ENCODE measurements around the gene G2E3. TPM values are rescaled to one million over a fixed set of nuclear protein-coding genes. Genes with fewer than 3 reads are reported as not detected.

The G2E3 gene, protein sequence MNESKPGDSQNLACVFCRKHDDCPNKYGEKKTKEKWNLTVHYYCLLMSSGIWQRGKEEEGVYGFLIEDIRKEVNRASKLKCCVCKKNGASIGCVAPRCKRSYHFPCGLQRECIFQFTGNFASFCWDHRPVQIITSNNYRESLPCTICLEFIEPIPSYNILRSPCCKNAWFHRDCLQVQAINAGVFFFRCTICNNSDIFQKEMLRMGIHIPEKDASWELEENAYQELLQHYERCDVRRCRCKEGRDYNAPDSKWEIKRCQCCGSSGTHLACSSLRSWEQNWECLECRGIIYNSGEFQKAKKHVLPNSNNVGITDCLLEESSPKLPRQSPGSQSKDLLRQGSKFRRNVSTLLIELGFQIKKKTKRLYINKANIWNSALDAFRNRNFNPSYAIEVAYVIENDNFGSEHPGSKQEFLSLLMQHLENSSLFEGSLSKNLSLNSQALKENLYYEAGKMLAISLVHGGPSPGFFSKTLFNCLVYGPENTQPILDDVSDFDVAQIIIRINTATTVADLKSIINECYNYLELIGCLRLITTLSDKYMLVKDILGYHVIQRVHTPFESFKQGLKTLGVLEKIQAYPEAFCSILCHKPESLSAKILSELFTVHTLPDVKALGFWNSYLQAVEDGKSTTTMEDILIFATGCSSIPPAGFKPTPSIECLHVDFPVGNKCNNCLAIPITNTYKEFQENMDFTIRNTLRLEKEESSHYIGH
- 95.4 and 135 TPM in 2 replicates for total RNA-seq (ENCODE audit: low replicate concordance)

DNA sequence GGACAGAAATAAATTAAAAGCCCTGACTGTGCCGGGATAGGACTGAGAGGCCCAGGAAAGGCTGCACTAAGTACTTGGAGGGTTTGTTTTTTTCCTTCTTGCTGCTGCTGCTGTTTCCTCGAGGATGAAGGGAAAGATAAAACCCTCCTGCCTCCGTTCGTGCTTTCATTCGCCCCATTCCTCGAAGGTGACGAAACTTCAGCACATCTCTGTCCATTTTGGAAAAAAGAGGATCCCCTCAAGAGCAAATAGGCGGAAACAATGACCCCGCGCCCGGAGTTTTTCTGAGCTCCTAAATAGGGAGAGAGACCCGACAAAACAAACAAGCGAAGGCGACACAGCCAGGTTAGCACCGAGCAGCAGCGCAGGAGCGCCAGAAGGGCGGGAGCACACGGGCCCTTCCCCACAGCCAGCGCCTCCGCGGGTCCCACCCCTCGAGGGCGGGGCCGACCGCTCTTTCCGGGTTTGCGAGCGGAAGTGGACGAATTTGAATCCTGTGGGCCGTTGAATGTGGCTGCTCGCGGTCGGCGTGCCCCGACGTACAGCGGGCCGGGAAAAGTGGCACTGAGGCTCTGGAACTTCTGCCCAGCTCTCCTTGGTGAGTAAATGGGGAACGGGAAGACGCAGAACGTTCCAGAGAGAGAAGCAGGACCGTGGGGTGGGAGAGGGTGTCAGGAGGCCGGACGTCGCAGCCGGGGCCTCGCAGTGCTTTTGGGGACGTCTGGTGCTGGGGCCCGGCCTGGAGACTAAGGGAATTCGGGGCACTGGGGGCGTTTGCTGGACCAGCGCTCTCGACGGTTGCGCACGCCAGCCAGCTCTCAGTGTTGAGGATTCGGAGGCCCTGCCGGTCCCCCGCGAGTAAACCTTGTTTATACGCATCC lies at the start of gene G2E3:
G2E3 (plus strand) TSS at position 484 of the 881 bp plus-strand sequence. CDS start 21,922 bp downstream, outside the sequence.
- Histone ChIP-seq H3K4me3 (peak within 1 kb of the TSS; percentile 98), H3K79me2 (ENCODE audit: low read depth) (peaks cover 50% of the 10 kb centered on the region), H3K4me2 (peak within 1 kb of the TSS; percentile 94), H3K4me1 (peaks cover 15% of the 10 kb centered on the region), H3K27me3 (no peaks in the 10 kb centered on the region), H3K9ac (peak within 1 kb of the TSS; percentile 61), H2AFZ (replicated peaks) (peak within 1 kb of the TSS; percentile 90), H3F3A (ENCODE audit: low read depth) (peaks cover 17% of the 10 kb centered on the region), H3K27ac (peak within 1 kb of the TSS; percentile 53), H4K20me1 (ENCODE audit: low read depth) (peaks cover 35% of the 10 kb centered on the region), H3K36me3 (peaks cover 2% of the 10 kb centered on the region), H3K9me3 (ENCODE audit: low read depth) (no peaks in the 10 kb centered on the region)
- Mint-ChIP-seq H3K4me1 (peaks cover 19% of the 10 kb centered on the region), H3K9me3 (peaks cover 12% of the 10 kb centered on the region), H3K4me3 (peak within 1 kb of the TSS; percentile 100), H3K27me3 (ENCODE audit: insufficient read depth, low read depth) (peaks cover 2% of the 10 kb centered on the region), H3K36me3 (peaks cover 23% of the 10 kb centered on the region), H3K27ac (peak within 1 kb of the TSS; percentile 98)
- DNase-seq (ENCODE audit: low spot score) = peak; percentile 92
- no peak for TF ChIP-seq EZH2phosphoT487 (IDR thresholded peaks at IDR 0.05)
- TF ChIP-seq, protein P1, sequence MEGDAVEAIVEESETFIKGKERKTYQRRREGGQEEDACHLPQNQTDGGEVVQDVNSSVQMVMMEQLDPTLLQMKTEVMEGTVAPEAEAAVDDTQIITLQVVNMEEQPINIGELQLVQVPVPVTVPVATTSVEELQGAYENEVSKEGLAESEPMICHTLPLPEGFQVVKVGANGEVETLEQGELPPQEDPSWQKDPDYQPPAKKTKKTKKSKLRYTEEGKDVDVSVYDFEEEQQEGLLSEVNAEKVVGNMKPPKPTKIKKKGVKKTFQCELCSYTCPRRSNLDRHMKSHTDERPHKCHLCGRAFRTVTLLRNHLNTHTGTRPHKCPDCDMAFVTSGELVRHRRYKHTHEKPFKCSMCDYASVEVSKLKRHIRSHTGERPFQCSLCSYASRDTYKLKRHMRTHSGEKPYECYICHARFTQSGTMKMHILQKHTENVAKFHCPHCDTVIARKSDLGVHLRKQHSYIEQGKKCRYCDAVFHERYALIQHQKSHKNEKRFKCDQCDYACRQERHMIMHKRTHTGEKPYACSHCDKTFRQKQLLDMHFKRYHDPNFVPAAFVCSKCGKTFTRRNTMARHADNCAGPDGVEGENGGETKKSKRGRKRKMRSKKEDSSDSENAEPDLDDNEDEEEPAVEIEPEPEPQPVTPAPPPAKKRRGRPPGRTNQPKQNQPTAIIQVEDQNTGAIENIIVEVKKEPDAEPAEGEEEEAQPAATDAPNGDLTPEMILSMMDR (IDR thresholded peaks at IDR 0.05) = no peak
- no peak for TF ChIP-seq EZH2 (IDR thresholded peaks at IDR 0.05)

DNA sequence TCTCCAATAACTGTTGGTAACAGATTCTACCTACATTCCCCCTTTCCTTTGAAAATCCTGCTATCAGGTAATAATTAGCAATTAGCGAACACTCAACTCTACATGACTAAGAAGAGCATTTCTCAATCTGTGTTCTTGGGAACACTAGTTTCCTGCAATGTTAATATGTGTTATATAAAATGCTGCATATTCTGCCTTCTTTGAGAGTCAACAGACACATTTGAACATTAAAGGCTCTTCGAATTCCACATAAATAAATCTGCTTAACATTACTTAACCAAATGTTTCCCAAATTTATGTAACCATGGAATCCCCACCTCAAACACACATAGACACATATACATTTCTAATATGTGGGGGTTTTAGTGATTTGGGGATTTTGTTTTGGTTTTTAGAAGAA lies 41.2 kb upstream of the G2E3 start:
- Histone ChIP-seq H3K4me1 (peaks cover 7% of the 10 kb centered on the region), H3K36me3 (no peaks in the 10 kb centered on the region), H3K9ac (no peak overlapping the region), H2AFZ (replicated peaks) (no peak overlapping the region), H3K4me3 (no peak overlapping the region), H3K4me2 (no peak overlapping the region), H4K20me1 (ENCODE audit: low read depth) (no peaks in the 10 kb centered on the region), H3F3A (ENCODE audit: low read depth) (no peaks in the 10 kb centered on the region), H3K9me3 (ENCODE audit: low read depth) (no peaks in the 10 kb centered on the region), H3K27ac (no peak overlapping the region), H3K27me3 (no peaks in the 10 kb centered on the region), H3K79me2 (ENCODE audit: low read depth) (no peaks in the 10 kb centered on the region)
- no peaks in the 10 kb centered on the region for H3K36me3 Mint-ChIP-seq
- TF ChIP-seq, protein P1 (IDR thresholded peaks at IDR 0.05) = no peak
- TF ChIP-seq EZH2phosphoT487 (IDR thresholded peaks at IDR 0.05) = no peak
- no peak for TF ChIP-seq EZH2 (IDR thresholded peaks at IDR 0.05)
- DNase-seq (ENCODE audit: low spot score) = no peak
- peaks cover 3% of the 10 kb centered on the region for H3K9me3 Mint-ChIP-seq
- no peaks in the 10 kb centered on the region for H3K27me3 Mint-ChIP-seq (ENCODE audit: insufficient read depth, low read depth)
- no peak overlapping the region for H3K27ac Mint-ChIP-seq
- no peak overlapping the region for H3K4me3 Mint-ChIP-seq
- H3K4me1 Mint-ChIP-seq = peaks cover 7% of the 10 kb centered on the region

DNA sequence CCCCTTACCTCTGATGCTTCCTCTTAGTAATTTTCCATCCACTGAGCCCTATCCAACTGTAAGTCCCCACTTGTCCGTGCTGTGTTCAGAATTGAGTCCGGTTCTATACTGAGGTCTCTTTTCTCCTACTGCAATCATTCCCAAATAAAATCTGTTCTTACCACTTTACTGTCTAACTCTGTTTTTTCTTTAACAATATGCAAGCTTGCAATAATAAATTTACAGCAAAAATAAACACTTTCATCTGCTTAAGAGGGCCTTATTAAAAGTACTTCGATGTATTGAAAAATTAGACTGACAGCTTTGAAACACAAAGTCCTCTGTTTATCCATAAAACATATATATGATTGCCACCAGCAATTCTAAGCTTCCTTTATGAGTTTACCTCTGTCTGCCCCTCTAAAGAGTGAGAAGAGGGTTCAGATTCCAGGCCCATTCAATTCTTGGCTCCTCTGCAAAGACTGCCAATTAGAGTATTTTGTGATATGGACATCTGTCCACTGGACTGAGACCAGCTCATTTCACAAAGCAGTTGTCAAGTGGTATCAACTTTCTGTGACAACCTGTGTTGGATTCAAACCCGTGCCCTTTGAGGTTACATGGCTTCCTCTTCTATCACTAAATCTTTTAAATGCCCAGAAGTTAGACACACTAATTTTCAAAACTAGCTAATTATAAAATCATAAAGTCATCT lies 39.9 kb upstream of the G2E3 start:
- Histone ChIP-seq H3F3A (ENCODE audit: low read depth) (no peaks in the 10 kb centered on the region), H2AFZ (replicated peaks) (no peak overlapping the region), H3K4me2 (no peak overlapping the region), H3K36me3 (no peaks in the 10 kb centered on the region), H4K20me1 (ENCODE audit: low read depth) (no peaks in the 10 kb centered on the region), H3K4me1 (peaks cover 7% of the 10 kb centered on the region), H3K27me3 (no peaks in the 10 kb centered on the region), H3K4me3 (no peak overlapping the region), H3K79me2 (ENCODE audit: low read depth) (no peaks in the 10 kb centered on the region), H3K27ac (no peak overlapping the region), H3K9me3 (ENCODE audit: low read depth) (no peaks in the 10 kb centered on the region), H3K9ac (no peak overlapping the region)
- no peak overlapping the region for H3K4me3 Mint-ChIP-seq
- no peak for TF ChIP-seq EZH2phosphoT487 (IDR thresholded peaks at IDR 0.05)
- no peak for TF ChIP-seq EZH2 (IDR thresholded peaks at IDR 0.05)
- TF ChIP-seq, protein P1 (IDR thresholded peaks at IDR 0.05) = no peak
- no peaks in the 10 kb centered on the region for H3K36me3 Mint-ChIP-seq
- H3K4me1 Mint-ChIP-seq = peaks cover 7% of the 10 kb centered on the region
- no peaks in the 10 kb centered on the region for H3K27me3 Mint-ChIP-seq (ENCODE audit: insufficient read depth, low read depth)
- peaks cover 1% of the 10 kb centered on the region for H3K9me3 Mint-ChIP-seq
- H3K27ac Mint-ChIP-seq = no peak overlapping the region
- DNase-seq (ENCODE audit: low spot score) = no peak

Data from neural progenitor cell (in vitro differentiated cells).